8988T (cell line): ENCODE measurements around the gene SMS.

Source experiments
- DNase-seq: peaks from one replicate; pipeline ENCODE4 v3.0.0; 2011

The SMS gene

GRCh38 chrX:21985332-21985777, 44.8 kb downstream of the SMS start:
- peak; percentile 47 for DNase-seq

GRCh38 chrX:21986596-21986995, 46.1 kb downstream of the SMS start:
- no peak for DNase-seq

DNA sequence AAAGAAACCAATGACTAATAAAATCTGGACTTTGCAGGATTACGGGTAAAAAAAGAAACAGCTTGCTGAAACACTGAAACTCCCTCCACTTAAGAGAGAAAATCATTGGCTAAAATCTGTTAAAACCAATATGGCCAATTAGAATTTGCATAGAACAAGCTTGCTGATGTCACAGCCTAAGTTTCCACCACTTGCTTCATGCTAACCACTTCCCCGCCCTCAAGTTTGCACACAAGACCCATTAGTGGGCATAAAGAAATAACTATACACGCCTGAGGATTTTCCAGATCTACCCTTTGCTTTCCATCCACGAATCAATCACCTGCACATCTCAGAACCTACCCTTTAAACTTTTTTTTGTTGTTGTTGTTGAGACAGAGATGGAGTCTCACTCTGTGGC, 48.9 kb downstream of the SMS start:
- DNase-seq: no peak

DNA sequence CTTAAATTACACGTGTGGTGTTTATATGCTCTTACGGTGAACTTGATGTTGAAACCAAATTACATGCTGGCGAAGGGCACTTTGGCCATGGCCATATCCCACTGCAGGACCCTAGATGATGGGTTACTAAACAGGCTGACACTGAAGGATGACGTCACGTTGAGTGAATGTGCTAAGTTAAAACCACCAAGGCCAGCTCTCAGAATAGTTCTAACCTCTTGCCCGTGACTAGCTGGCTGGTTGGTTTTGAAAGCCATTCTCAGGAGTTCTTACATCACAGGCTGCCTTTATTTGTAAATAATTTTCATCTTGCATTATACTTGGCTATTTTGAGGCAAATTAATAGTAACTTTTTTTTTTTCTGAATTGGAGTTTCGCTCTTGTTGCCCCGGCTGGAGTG, 50.3 kb downstream of the SMS start:
- no peak for DNase-seq

DNA sequence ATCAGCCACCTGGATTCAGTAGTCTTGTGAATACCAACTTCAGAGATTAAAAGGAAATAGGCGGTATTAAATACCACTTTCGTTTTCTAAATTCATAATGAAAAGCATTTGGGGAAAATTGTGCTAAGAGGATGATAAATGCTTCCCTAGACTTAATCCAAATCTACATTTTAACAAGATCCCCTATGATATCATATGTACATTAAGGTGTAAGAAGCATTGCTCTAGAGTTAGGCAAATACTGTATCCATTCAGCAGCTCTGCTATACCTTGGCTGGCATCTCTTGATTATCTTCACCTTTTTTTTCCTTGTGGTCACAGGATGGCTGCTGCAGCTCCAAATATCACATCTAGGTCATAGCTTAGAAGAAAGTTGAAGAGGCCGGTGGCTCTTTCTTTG, 51.0 kb downstream of the SMS start:
- DNase-seq: no peak

- DNase-seq: no peak
Observed at GRCh38 chrX:21993265-21993664, 52.8 kb downstream of the SMS start.

DNA sequence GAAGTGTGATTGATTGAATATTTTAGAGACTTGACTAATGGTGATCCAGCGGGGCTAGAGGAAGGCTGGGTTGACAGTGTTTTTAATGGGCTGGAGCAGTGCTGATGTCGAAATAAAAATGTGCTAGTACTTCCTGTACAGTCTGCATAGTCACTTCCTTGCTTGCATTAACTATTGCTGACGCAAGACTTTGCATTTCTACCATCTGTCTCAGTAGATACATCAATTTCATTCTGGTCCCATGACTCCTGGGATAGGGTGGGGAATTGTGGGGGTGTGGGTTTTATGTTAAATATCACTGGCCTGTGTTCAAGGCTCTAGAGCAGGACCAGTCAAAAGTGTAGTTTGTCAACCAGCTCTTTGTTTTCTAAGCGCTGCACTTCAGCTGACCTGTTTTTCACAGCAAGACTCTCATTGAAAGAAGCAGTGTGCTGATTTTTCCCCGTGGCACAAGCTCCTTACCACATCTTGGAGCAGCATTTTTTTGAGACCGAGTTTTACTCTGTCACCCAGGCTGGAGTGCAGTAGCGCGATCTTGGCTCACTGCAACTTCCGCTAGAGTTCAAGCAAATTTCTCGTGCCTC, 56.5 kb downstream of the SMS start:
- no peak for DNase-seq

DNA sequence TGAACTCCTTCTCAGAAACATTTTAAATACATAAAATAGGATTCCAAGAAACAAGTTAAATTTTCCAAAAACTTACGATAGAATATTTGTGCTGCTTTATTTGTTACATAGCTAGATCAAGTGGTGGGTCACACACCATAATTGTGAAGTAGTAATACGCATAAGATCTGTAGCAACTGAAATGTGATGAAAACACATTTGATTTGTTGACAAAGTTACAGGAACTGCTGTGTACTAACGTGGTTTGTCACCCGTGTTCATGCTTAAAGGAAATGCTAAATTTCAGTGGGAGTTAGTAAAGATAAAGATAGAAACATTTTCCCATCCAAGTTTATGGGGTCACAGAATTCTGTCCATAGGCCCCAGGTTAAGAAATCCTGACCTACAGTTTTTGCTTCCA, 57.5 kb downstream of the SMS start:
- no peak for DNase-seq

GRCh38 chrX:22004866-22005265, 64.4 kb downstream of the SMS start:
- DNase-seq: no peak

DNA sequence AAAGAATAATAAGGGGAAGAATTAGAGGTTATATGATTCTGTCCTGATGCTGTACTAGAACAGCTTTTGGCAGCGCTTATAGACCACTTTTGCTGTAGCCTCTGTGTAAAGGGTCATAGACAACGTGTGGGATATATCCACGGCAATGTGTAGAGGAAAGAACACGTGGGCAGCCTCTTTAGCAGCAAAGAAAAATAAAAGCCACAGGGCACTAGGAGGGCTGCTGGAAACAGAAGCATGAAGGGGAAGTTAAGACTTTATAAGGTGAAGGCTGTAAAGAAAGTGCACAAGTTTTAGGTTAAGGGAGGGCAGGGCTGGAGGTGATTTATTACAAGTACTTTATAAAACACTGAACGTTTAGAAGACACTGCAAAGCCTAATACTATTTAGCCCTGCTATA, 71.5 kb downstream of the SMS start:
- no peak for DNase-seq

GRCh38 chrX:22012931-22013330, 72.4 kb downstream of the SMS start:
- no peak for DNase-seq

- no peak for DNase-seq
Observed at GRCh38 chrX:22015139-22015750, 74.7 kb downstream of the SMS start.

- DNase-seq: no peak
Observed at GRCh38 chrX:22021751-22022324, 81.3 kb downstream of the SMS start.

GRCh38 chrX:22024577-22024976, 84.1 kb downstream of the SMS start:
- DNase-seq: no peak

- DNase-seq: no peak
Observed at GRCh38 chrX:22025751-22026150, 85.2 kb downstream of the SMS start.

GRCh38 chrX:22026731-22027130, 86.2 kb downstream of the SMS start:
- no peak for DNase-seq

DNA sequence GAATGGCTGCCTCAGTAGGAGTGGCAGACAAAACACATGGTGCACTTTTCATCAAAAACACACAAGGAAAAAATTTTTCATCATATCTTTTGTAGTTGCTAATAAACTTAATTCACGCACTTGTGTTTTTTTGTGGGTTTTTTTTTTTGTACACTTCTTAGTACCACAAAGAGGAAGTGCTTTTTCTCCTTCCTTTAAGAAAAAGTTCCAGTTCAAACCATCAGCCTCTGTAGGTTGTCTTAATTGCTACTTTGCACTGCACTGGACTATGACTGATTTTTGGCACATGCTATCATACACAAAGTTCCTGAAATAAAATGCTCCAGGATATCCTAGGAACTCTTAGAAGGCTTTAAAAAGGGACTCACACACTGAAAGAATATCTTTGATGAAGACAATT, 91.6 kb downstream of the SMS start, which contains the start of gene PHEX:
Gene PHEX (plus strand): TSS at position 242 of the 400 bp plus-strand sequence. CDS start 681 bp downstream, outside the sequence.
- no peak for DNase-seq

GRCh38 chrX:22032506-22032905, 92.0 kb downstream of the SMS start:
- DNase-seq: no peak

- DNase-seq: no peak
Observed at GRCh38 chrX:22033818-22034217, 93.3 kb downstream of the SMS start.

DNA sequence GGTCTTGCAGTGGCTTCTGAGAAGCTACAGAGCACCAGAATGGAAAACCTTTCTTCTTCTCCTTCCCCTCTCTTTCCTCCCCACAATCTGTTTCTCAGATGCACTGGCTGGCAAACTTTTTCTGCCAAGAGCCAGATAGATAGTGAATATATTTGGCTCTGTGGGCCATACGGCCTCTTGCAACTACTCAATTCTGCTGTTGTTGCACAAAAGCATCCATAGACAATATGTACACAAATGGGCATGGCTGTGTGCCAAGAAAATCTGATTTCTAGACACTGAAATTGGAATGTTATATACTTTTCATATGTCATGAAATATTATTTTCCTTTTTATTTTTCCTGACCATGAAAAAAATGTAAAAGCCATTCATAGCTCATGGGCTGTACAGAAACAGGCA, 94.7 kb downstream of the SMS start:
- DNase-seq: no peak

GRCh38 chrX:22037225-22037624, 96.7 kb downstream of the SMS start:
- no peak for DNase-seq

GRCh38 chrX:22037911-22038537, 97.5 kb downstream of the SMS start:
- DNase-seq: no peak

DNA sequence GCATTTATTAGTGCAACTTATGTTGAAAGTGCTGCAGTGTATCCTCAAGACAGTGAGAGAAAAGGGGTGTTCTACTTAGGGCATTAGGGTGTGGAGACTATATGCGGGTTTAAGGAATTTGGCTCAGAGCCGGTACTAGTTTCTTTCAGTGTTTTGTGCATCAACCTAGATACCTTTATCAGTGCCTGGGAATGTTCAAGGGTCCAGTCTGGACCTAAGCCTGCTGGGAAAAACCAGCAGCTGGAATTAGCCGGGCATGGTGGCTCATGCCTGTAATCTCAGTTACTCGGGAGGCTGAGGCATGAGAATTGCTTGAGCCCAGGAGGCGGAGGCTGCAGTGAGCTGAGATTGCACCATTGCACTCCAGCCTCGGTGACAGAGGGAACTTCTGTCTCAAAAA, 99.0 kb downstream of the SMS start:
- DNase-seq: no peak

GRCh38 chrX:22040184-22040583, 99.7 kb downstream of the SMS start:
- no peak for DNase-seq
